ENCODE data around the gene GSE1.
A peak's percentile ranks its signal among the peaks of the same experiment; 100 is the strongest.

Gene GSE1

DNA sequence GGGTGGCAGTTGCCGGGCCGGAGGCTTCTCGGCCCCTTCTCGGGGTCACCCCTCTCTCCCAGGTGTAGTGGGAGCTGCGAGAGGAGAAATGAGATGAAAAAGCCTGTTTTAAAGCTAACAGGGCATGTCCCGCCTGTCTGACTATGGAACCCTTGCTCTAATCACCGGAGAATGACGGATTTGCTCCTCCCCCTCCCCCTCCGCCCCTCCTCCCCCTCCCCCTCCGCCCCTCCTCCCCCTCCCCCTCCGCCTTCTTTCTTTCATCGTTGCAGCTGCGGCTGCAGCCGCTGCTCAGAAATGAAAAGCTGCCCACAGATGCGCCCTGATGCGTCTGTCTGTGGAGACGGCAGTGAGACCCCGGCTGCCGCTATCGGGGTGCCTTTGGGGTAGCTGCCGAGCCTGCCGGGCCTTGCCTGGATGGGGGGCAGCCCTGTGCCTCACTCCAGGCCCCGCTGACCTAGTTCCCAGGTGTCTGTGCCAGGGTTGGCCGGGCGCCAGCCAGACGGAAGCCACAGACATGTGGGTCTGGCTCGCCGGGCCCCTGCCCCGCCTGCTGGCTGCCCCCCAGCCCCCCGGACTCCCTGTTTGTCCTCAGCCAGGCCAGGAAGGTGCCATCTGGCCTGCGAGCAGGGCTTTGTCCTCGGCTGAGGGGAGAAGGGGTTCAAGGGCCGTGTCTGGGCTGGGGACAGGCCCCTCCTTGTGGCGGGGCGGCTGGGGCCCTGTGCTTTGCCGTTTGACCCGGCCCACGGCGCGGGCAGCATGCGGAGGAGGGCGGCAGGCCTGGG is 37.9 kb downstream of the GSE1 start:
- DNase-seq, result no peak

GRCh38 chr16:85651629-85652430 is 38.7 kb downstream of the GSE1 start:
- no peak for DNase-seq

DNA sequence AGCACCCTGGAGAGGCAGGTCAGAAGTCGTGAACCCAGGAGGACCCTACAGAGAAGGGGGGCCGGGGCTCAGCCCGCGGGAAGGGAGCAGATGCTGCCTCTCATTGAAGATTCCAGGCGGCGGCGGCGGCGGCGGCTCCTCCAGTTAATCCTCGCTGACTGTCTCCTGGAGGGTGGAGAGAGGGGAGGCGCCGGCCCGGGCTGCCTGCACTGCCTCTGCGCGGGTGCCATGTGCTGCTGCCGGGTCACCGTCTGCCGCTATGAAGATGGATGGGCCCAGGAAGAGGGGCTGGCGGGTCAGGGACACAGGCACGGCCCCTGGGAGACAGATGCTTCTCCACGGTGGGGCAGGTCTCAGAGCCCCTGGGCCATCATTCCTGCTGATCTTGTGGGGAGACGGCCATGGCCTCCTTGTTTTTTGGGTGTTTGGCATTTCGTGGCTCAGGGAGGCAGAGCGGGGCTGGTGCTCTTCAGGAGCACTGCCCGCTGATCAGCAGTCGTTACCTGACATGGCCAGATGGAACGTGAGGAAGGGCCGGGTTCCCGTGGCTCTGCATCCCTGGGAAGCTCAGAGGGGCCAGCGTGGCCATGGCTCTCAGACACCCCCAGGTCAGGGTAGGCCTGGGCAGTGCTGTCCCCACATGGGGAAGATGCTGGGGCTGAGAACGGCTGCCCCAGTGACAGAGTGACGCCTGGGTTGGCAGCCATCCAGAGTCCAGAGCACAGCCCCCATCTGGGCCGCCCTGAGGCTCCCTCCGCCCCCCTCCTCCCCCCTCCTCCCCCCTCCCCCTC is 39.5 kb downstream of the GSE1 start:
- DNase-seq, result peak; percentile 46

DNA sequence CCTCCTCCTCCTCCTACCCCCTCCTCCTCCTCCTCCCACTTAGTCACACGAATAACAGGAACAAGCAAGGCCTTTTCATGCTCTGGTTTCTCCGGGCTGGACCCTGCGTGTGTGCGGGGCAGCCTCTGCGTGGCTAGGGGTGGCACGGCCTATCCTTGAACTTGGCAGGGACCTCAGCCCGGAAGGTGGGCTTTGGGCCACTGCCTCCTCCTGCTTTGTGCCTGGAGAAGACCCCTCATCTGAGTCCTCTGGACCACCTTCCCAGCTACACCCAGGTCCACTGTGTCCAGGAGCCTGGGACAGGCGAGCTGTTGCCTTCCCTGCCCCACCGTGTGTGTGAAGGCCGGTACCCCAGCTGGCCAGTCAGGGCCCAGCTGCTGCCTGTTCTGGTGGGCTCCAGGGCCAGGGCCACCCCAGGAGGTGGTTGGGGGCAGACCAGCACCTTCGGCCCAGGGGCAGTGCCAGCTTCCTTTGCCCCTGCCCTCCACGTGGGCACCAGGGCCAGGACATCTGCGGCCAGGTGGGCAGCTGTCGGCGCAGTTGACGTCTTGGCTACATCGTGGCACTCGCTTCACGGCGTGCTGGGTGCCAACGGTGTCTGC is 40.3 kb downstream of the GSE1 start:
- DNase-seq, result no peak

GRCh38 chr16:85654251-85655095 is 41.4 kb downstream of the GSE1 start:
- no peak for DNase-seq

DNA sequence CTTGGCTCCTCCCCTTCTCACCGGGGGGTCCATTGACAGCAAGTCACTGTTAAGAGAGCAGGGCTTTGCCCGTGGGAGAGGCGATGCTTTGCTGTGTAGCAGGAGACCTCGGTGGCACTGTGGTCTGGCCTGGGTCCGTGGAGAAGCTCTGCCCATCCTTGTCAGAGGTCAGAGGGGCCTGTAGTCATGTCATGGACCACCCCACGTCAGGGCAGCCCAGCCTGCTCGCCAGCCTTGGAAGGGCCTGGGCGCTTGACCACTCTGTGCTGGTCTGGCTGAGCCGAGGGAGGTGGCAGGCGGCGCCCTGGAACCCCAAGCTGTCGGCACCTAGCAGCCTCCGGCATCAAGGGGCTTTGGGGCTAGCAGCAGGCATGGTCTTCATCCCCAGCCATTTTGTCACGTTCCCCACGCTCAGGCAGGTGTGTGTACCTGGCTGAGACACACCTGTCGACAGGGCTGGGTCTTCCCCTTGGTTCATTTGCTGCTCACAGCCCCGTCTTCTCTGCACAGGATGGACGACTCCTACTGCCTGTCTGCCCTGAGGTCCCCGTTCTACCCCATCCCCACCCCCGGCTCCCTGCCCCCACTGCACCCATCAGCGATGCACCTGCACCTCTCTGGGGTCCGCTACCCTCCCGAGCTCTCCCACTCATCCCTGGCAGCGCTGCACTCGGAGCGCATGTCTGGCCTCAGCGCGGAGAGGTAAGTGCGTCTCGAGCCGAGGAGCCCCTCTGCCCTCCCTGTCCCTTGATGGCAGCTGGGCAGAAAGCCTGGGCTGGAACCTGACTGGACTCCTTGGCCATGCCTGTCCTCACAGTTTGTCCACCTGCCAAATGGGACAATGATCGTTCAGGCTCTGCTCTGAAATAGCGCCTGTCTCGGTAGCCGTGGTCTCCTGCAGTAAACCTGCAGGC is 42.4 kb downstream of the GSE1 start:
- DNase-seq, result no peak

DNA sequence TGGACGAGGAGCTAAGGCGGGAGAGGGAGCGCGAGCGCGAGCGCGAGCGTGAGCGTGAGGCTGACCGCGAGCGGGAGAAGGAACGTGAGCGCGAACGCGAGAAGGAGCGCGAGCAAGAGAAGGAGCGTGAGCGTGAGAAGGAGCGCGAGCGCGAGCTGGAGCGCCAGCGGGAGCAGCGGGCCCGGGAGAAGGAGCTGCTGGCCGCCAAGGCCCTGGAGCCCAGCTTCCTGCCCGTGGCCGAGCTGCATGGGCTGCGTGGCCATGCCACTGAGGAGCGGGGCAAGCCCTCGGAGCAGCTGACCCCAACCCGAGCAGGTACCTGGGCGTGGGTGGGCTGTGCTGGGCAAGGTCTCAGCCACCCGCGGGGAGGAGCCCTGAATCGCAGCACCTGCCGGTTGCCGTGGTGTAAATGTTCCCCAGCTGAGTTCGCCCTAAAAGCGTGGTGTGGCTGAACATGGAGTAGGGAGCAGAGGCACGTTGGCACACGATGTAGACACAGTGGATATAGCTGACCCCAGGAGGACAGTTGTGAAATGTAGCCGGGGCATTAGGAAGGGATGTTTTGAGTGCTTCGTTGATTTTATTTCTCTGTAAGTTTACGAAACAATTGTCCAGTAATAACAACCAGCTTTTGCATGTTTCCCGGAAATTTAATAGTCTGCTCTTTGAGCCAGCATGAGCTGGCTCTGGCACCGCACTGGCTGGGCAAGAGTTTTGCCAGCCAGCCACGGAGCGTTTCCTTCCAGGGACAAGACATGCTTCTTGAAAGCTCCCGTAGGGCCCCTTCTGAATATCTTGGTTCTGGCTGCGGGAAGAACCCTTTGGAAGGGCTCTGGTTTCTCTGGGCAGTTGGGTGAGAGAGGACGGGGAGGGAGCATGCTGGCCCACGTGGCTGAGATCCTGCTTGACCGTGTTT is 43.5 kb downstream of the GSE1 start:
- DNase-seq, result no peak

GRCh38 chr16:85657267-85657650 is 44.1 kb downstream of the GSE1 start:
- no peak for DNase-seq

GRCh38 chr16:85657996-85658395 is 44.9 kb downstream of the GSE1 start:
- DNase-seq, result no peak

GRCh38 chr16:85658504-85659326 is 45.6 kb downstream of the GSE1 start:
- no peak for DNase-seq

- DNase-seq, result no peak
These were observed 46.2 kb downstream of the GSE1 start for GRCh38 chr16:85659336-85659735.

DNA sequence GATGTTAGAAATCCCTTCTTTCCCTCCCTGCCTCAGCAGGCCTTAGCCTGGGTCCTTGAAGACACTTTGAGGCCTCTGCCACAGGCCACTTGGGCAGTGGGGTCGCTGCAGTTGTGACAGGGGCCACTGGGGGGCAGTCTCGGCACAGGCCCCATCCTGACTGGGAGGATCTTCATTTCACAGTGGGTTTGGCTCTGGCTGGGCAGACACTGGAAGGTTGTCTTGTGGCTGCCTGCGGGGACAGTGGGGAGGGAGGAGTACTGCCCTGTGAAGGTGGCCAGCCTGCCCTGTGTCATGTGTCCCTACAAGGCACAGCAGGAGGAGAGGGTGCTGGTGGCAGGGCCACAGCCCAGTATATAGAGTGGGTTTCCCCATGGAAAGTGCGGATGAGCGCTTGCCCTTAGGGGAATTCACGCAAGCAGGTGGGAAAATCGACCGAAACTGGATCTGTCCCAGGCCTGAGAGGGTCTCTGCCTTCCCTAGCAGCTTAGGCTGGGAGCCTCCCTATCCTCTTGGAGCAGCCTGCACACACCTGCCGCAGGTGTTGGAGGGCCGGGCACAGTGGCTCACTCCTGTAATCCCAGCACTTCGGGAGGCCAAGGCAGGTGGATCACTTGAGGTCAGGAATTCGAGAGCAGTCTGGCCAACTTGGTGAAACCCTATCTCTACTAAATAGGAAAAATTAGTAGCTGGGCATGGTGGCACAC is 46.8 kb downstream of the GSE1 start:
- DNase-seq, result peak; percentile 83

DNA sequence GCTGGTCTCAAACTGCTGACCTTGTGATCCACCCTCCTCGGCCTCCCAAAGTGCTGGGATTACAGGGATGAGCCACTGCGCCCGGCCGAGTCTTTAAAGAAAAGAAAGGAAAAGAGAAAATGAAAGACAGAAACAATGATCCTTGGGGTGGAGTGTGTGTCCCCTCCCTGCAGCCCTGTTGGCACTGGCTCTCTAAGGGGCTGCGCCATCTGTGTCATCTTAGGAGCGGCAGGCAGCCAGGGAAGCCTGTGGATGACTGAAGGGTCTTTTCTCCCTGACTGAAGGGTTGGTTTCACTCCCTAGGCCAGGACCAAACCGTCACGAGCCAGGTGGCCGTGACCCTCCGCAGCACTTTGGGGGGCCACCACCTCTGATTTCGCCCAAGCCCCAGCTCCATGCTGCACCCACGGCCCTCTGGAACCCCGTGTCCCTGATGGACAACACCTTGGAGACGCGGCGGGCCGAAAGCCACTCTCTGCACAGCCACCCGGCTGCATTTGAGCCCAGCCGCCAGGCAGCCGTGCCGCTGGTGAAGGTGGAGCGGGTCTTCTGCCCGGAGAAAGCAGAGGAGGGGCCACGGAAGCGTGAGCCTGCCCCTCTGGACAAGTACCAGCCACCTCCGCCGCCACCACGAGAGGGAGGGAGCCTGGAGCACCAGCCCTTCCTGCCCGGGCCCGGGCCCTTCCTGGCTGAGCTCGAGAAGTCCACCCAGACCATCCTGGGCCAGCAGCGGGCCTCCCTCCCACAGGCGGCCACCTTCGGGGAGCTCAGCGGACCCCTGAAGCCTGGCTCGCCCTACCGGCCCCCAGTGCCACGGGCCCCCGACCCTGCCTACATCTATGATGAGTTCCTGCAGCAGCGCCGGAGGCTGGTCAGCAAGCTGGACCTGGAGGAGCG is 48.0 kb downstream of the GSE1 start:
- no peak for DNase-seq

- DNase-seq, result no peak
These were observed 48.8 kb downstream of the GSE1 start for GRCh38 chr16:85661740-85662481.

- no peak for DNase-seq
These were observed 49.3 kb downstream of the GSE1 start for GRCh38 chr16:85662482-85662812.

GRCh38 chr16:85662976-85663830 is 50.1 kb downstream of the GSE1 start:
- no peak for DNase-seq

All from activated CD4-positive, alpha-beta T cell treated with anti-CD3 and anti-CD28 coated beads for 48 hours (primary cell).